Measurements from ENCODE around the gene ITPA.

GRCh38 chr20:3164763-3165410, 44.4 kb upstream of the ITPA start:
- TF ChIP-seq CTCF (conservative IDR thresholded peaks at IDR 0.05; ENCODE audit: low read depth in 2 of 2) (no peak), EZH2 (IDR thresholded peaks at IDR 0.05; ENCODE audit: low read depth, unreplicated experiment) (no peak), POLR2AphosphoS5 (IDR thresholded peaks at IDR 0.05; ENCODE audit: low read depth) (no peak), CREB1 (CRISPR knock-in tag; IDR thresholded peaks at IDR 0.05; ENCODE audit: low read depth) (no peak), EZH2phosphoT487 (IDR thresholded peaks at IDR 0.05; ENCODE audit: unreplicated experiment) (no peak), JUNB (IDR thresholded peaks at IDR 0.05; ENCODE audit: unreplicated experiment) (no peak), ZNF331 (CRISPR knock-in tag; IDR thresholded peaks at IDR 0.05; ENCODE audit: low read depth) (no peak), STAT1 (IDR thresholded peaks at IDR 0.05; ENCODE audit: unreplicated experiment) (no peak)
- TF ChIP-seq, protein P1, sequence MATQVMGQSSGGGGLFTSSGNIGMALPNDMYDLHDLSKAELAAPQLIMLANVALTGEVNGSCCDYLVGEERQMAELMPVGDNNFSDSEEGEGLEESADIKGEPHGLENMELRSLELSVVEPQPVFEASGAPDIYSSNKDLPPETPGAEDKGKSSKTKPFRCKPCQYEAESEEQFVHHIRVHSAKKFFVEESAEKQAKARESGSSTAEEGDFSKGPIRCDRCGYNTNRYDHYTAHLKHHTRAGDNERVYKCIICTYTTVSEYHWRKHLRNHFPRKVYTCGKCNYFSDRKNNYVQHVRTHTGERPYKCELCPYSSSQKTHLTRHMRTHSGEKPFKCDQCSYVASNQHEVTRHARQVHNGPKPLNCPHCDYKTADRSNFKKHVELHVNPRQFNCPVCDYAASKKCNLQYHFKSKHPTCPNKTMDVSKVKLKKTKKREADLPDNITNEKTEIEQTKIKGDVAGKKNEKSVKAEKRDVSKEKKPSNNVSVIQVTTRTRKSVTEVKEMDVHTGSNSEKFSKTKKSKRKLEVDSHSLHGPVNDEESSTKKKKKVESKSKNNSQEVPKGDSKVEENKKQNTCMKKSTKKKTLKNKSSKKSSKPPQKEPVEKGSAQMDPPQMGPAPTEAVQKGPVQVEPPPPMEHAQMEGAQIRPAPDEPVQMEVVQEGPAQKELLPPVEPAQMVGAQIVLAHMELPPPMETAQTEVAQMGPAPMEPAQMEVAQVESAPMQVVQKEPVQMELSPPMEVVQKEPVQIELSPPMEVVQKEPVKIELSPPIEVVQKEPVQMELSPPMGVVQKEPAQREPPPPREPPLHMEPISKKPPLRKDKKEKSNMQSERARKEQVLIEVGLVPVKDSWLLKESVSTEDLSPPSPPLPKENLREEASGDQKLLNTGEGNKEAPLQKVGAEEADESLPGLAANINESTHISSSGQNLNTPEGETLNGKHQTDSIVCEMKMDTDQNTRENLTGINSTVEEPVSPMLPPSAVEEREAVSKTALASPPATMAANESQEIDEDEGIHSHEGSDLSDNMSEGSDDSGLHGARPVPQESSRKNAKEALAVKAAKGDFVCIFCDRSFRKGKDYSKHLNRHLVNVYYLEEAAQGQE (IDR thresholded peaks at IDR 0.05; ENCODE audit: unreplicated experiment) = no peak
- TF ChIP-seq, protein P2, sequence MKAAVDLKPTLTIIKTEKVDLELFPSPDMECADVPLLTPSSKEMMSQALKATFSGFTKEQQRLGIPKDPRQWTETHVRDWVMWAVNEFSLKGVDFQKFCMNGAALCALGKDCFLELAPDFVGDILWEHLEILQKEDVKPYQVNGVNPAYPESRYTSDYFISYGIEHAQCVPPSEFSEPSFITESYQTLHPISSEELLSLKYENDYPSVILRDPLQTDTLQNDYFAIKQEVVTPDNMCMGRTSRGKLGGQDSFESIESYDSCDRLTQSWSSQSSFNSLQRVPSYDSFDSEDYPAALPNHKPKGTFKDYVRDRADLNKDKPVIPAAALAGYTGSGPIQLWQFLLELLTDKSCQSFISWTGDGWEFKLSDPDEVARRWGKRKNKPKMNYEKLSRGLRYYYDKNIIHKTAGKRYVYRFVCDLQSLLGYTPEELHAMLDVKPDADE (IDR thresholded peaks at IDR 0.05) = no peak

Data from GM23338 (cell line).